Mucosa of gallbladder (tissue), 1 donor: ENCODE results near the gene FAM131C. TPM values are rescaled to one million over a fixed set of nuclear protein-coding genes. Genes with fewer than 3 reads are reported as not detected.
"Not testable (repeated sequence)": the region's sequence is repeated elsewhere in the genome, so short reads cannot be mapped to it uniquely, and the experiment has no call there.

Experiments
- DNase-seq: peaks from one replicate; pipeline ENCODE4 v3.0.0-alpha.2; 2020; ENCODE audit warnings: low spot score
- total RNA-seq: library from RNA; stranded (reverse); gene quantifications from one replicate; pipeline ENCODE4 v1.2.1, GENCODE V29; 2021
- donor health status: DM: no; HTN: no; CAD: no.

The FAM131C gene
- total RNA-seq, 1 donor from 2014 or later = 4.7 TPM

GRCh38 chr1:16076865-16077238 is 3.4 kb upstream of the FAM131C start:
- no peak for DNase-seq

- no peak for DNase-seq
These were observed 2.8 kb upstream of the FAM131C start for GRCh38 chr1:16076031-16076864.

GRCh38 chr1:16075337-16076030 is 2.0 kb upstream of the FAM131C start:
- DNase-seq = no peak

- DNase-seq = no peak
These were observed 766 bp upstream of the FAM131C start for GRCh38 chr1:16074217-16074616.

GRCh38 chr1:16072616-16073484 is 601 bp downstream of the FAM131C start:
- no peak for DNase-seq

- no peak for DNase-seq
These were observed 1.4 kb downstream of the FAM131C start for GRCh38 chr1:16072095-16072494.

- DNase-seq = no peak
These were observed 1.8 kb downstream of the FAM131C start for GRCh38 chr1:16071614-16072013.

- no peak for DNase-seq
These were observed 2.7 kb downstream of the FAM131C start for GRCh38 chr1:16070640-16071355.

GRCh38 chr1:16068356-16069270 is 4.8 kb downstream of the FAM131C start:
- DNase-seq = no peak

- DNase-seq = no peak
These were observed 5.5 kb downstream of the FAM131C start for GRCh38 chr1:16067933-16068332.

GRCh38 chr1:16067127-16067768 is 6.2 kb downstream of the FAM131C start:
- DNase-seq = peak; percentile 88

- no peak for DNase-seq
These were observed 7.2 kb downstream of the FAM131C start for GRCh38 chr1:16066245-16066644.

GRCh38 chr1:16065269-16065576 is 8.2 kb downstream of the FAM131C start:
- no peak for DNase-seq

GRCh38 chr1:16064536-16065268 is 8.7 kb downstream of the FAM131C start:
- no peak for DNase-seq

GRCh38 chr1:16063921-16064320 is 9.5 kb downstream of the FAM131C start:
- no peak for DNase-seq

GRCh38 chr1:16063226-16063829 is 10.1 kb downstream of the FAM131C start:
- no peak for DNase-seq

GRCh38 chr1:16062687-16063075 is 10.8 kb downstream of the FAM131C start:
- not testable (repeated sequence) for DNase-seq

- not testable (repeated sequence) for DNase-seq
These were observed 11.3 kb downstream of the FAM131C start for GRCh38 chr1:16061989-16062686.
